HUDEP-2 (cell line): ENCODE results near the gene ORM1.

ENCODE experiments used
- DNase-seq, 76 experiments: peaks; one replicate each; lab custom pipeline; 2025; ENCODE audit not compliant: unreplicated experiment in 76 of 76; lab: John Stamatoyannopoulos, UW

ORM1 gene

DNA sequence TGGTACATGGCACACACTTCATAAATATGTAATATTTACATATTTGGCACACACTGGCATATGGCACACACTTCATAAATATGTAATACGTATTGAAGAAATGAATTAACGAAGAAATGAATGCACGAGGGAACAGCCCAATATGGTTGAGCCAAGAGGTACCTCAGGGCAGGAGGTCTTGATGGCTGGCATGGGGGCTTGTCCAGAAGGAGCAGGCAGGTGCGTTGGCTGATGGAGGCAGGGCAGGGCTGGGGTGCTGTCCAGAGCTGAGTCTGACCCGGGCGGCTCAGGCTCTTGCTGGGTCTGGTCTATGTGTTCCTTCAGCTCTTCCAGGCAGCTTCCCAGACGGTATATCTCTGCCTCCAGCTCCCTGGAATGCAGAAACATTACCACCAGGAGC is 38.6 kb downstream of the ORM1 start:
- DNase-seq, result no peak

DNA sequence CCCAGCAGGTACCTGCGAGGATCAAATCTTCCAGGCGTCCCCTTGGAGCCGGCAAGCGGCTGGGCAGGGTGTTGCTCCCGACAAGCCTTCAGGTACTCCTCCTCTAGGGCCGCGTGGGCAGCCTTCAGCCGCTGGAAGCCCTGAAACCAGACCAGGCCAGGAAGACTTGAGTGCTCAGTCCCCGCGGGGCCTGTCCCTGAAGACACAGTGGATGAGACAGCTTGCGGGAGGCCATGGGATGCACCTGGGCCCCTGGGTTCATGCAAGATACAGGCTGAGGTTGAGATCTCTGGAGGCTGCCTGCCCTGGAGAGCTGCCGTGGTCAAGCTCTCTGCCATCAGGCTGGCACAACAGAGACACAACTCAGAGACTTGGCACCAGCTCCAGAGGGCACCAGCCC is 39.5 kb downstream of the ORM1 start:
- no peak for DNase-seq

DNA sequence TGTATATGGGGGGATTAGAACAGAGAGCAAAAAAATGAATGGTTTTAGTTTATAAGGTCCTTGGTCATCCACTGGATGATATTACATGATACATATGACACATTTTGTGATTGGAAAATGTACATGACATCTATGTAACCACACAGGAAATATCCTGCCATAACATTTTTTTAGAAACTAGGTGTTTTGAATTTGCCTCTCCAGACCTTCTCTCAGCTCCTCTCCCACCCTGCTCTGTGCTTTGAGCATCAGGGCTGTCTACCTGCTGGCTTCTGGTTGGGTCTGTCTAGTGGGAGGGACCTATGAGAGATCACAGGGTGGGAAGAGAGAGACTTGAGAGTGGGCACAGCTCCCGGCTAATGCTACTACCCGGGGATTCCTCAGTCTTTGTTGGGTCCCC is 40.5 kb downstream of the ORM1 start:
- DNase-seq, result no peak

GRCh38 chr9:114364134-114365041 is 41.5 kb downstream of the ORM1 start:
- no peak for DNase-seq

DNA sequence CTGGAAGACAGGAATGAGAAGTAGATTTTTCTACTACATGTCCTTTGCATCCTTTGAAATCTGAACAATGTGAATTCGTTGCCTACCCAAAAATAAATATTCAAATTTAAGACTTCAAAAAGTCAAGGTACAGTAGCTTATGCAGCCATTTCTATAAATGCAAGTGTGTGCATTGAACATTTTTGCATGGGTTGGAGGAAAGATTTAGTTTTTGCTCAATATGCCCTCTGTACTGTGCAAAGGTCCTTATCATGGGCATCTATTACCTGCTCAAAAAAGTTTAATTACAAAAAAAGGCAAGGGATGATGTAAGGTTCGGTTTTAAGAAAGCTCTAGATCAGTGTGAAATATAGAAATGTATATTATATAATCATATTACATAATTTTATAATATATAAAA is 42.3 kb downstream of the ORM1 start:
- DNase-seq, result no peak

- DNase-seq, result no peak
These were observed 43.6 kb downstream of the ORM1 start for GRCh38 chr9:114366334-114367128.

GRCh38 chr9:114367366-114367765 is 44.5 kb downstream of the ORM1 start:
- DNase-seq, result no peak

DNA sequence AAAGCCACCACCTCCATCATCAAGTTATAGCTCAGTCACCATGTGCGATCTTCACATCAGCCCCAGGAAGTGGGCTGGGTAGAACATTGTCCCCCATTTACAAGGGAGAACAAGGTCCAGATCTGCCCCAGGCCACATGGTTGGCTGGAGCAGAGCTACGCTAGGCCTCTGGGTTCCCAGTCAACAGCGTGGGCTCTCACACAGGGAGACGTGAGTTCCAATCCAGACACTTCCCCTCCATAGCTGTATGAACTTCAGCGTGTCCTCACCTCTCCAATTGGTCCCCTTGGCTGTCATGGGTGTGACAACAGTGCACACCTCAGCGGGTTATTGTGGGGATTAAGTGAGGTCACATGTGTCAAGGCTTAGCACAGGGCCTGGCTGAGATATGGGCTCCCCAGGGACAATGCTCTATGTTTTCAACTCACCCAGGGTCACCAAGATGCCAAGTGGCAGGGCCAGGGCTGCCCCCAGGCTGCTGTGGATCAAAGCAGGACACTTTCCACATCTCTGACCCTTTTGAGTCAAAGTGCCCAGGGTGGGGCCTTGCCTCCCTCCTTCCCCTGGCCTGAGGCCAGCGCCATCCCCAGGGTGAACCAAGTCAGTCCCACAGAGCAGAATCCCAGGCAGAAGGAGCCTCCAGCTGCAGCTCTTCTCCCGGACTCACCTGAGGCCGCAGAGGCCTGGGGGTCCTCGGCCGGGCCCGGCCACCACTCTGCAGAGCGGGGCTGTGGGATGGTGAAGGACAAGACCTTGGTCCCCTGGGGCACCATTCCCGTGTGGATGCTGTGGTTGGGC is 45.1 kb downstream of the ORM1 start:
- DNase-seq, result no peak

DNA sequence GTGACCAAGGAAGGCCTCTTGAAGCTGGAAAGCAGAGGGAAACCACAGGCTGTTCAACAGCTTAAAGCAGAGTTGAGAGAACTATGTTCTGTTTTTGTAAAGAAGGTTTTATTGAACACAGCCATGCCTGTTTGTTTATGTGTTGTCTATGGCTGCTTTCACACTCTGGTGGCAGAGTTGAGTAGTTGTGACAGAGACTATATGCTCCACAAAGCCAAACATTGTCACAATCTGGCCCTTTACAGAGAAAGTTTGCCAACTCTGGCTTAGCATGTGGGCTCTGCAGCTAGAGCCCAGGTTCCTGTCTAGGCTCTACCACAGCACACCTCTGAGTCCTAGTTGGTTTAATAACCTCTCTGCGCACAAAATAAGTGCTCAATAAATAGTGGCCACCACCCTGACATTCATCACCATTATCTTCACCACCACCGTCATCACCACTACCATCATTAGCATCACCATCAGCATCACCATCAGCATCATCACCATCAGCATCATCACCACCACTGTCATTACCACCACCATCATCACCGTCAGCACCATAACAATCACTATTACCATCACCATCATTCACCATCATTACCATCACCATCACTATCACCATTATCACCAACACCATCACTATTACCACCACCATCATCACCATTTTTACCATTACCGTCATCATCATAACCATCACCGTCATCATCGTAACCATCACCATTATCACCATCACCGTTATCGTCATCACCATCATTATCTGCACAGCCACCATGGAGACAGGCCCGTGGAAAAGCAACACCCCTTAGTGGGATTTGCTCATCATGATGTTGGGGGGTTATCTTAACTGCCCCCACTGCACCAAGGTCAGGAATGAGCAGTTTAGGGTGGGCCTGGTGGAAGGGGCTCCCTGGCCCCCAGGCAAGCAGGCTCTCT is 46.6 kb downstream of the ORM1 start:
- DNase-seq, result no peak

DNA sequence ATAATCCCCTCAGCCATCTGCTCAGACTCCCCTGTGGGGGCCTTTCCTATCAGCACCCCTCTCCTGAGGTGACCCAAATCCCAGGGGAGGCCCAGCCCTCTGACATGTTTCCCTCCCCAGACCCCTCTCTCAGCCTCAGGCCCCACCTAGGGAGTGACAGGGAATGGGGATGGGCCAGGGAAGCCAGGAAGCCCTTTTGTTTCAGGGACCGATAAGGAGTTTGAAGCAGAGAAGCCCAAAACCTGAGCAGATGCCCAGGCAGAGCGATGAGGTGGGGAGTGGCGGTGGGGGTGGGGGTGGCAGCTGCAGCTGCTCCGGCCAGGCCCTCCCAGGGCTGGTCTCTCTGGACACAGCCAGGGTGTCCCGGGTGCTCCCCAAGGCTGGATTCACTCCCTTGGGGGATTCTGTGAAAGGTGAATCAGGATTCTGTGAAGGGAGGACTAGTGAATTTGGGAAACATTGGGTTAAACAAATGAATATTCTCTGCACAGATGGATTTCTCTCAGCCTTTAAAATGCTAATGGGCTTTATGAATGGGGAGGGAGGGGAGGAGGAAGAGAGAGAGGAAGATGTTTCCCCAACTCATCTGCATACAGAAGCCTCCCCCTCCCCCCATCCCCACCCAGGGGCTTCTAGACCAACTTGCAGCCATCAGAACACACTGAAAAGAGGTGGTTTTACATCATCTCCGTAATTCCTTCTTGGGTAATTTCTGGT is 47.5 kb downstream of the ORM1 start:
- no peak for DNase-seq

- DNase-seq, result no peak
These were observed 48.0 kb downstream of the ORM1 start for GRCh38 chr9:114370968-114371320.

- DNase-seq, result no peak
These were observed 48.5 kb downstream of the ORM1 start for GRCh38 chr9:114371343-114371944.

GRCh38 chr9:114371973-114372917 is 49.3 kb downstream of the ORM1 start:
- DNase-seq, result no peak

DNA sequence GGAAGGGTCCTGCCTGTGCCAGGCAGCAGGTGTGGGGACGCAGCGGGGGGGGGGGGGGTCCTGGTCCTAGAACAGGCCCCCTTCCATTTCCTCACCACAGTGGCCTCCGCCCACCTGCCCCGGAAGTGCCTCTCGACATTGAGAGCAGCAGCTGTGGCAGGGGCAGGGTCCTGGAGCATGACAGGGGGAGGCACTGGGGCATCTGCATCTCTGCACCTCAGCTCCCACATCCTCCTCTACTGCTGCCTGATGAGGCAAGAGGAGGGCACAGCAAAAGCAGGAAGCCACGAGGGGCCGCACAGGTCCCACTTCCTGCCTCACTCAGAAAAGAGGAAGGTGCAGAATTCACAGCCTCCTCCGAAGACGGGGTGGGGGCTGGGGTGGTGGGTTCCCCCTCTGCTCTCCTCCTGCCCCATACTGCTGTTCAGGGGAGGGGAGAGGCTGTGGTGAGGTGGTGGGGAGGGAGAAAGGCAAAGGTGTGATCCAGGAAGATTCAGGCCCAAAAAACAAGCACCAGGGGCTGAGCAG is 50.1 kb downstream of the ORM1 start:
- peak in 1 of 76 experiments; percentile 11 for DNase-seq

DNA sequence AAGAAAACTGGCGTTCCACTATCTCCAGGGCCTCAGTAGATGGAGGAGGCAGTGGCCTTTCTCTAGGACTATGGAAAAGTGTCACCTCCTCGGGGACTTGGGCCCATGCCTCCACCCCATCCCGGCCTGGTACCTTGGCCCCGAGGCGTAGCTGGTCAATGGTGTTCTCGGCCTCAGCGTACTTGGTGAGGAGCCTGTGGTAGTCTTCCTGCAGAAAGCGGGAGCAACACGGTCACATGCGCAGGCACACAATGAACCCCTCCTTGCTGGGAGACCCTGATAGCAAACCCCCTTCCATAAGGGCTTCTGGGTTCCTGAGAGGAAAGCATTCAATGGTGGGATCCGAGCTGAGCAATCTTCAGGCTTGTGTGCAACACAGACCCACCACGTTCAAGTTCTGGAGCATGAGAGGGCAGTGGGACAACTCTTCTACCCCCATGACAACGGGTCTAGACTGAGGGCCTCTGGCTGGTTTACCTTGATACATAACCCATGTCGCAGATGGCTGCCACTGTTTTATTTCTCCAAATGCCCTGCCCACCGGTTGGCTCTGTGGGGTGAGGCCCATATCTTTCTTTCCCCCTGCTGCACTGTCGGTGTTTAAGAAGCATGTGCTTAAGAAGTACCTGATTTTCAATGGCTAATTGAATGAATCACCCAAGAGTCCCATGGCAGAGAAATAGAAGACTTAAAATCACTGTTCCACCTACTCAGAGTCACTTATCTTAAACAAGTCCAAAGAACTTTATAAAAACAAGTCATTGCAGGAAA is 51.2 kb downstream of the ORM1 start:
- DNase-seq, result no peak

GRCh38 chr9:114374936-114375335 is 52.0 kb downstream of the ORM1 start:
- no peak for DNase-seq
